ENCODE measurements around the gene PRELID3B. TPM values are rescaled to one million over a fixed set of nuclear protein-coding genes. Genes with fewer than 3 reads are reported as not detected.

The PRELID3B gene
- total RNA-seq, 1 experiment from 2014 or later: 137 TPM

- Histone ChIP-seq H4K20me1 (ENCODE audit: insufficient read depth) (peaks cover 35% of the 10 kb centered on the region), H3K36me3 (ENCODE audit: low read depth) (peaks cover 56% of the 10 kb centered on the region), H3K27me3 (ENCODE audit: insufficient read depth, low read depth) (no peaks in the 10 kb centered on the region), H3K79me2 (ENCODE audit: low read depth) (peaks cover 72% of the 10 kb centered on the region), H3K9me3 (ENCODE audit: insufficient read depth, low read depth) (no peaks in the 10 kb centered on the region), H3K4me1 (replicated peaks; ENCODE audit: insufficient read depth) (peaks cover 51% of the 10 kb centered on the region), H3K9me2 (ENCODE audit: insufficient read depth) (no peaks in the 10 kb centered on the region), H3K4me3 (peak overlapping the region; percentile 80), H2AFZ (no peak overlapping the region), H3K4me2 (peak overlapping the region; percentile 79), H3F3A (ENCODE audit: insufficient read depth, low read depth) (peaks cover 49% of the 10 kb centered on the region), H3K27ac (peak overlapping the region; percentile 68; the same call in 1 of the 2 replicates)
- intact Hi-C loops (cut with micrococcal nuclease; ENCODE audit: unreplicated experiment): loop anchor here (5.0 kb wide), 1 partner anchor 49 kb away; the partner anchor contains the start of gene NELFCD
- no peak for TF ChIP-seq EZH2 (IDR thresholded peaks at IDR 0.05; ENCODE audit: low read depth)
- no peak for DNase-seq
- POLR2A ChIA-PET (ENCODE audit: unreplicated experiment): no interaction called here
- CTCF ChIA-PET: interaction anchor here (0.7 kb wide), 1 partner anchor 140 kb away, joined by 5 read pairs; no protein-coding TSS in a partner anchor
- TSS peak; percentile 27 for BruUV-seq (replicated peaks)
Measured at GRCh38 chr20:59030911-59031563, 11.5 kb downstream of the PRELID3B start.

- Histone ChIP-seq H3K9me3 (ENCODE audit: insufficient read depth, low read depth) (no peaks in the 10 kb centered on the region), H3K4me1 (replicated peaks; ENCODE audit: insufficient read depth) (peaks cover 45% of the 10 kb centered on the region), H3K9me2 (ENCODE audit: insufficient read depth) (no peaks in the 10 kb centered on the region), H3K4me2 (peak overlapping the region; percentile 34), H4K20me1 (ENCODE audit: insufficient read depth) (peaks cover 28% of the 10 kb centered on the region), H3K36me3 (ENCODE audit: low read depth) (peaks cover 56% of the 10 kb centered on the region), H3K27ac (peak overlapping the region; percentile 4; the same call in 1 of the 2 replicates), H3F3A (ENCODE audit: insufficient read depth, low read depth) (peaks cover 27% of the 10 kb centered on the region), H3K79me2 (ENCODE audit: low read depth) (peaks cover 74% of the 10 kb centered on the region), H2AFZ (no peak overlapping the region), H3K4me3 (no peak overlapping the region), H3K27me3 (ENCODE audit: insufficient read depth, low read depth) (no peaks in the 10 kb centered on the region)
- DNase-seq: no peak
- intact Hi-C loops (cut with micrococcal nuclease; ENCODE audit: unreplicated experiment): no loop called here
- BruUV-seq (replicated peaks): no TSS peak
- CTCF ChIA-PET: no interaction called here
- POLR2A ChIA-PET (ENCODE audit: unreplicated experiment): no interaction called here
- no peak for TF ChIP-seq EZH2 (IDR thresholded peaks at IDR 0.05; ENCODE audit: low read depth)
- TF ChIP-seq CTCF (conservative IDR thresholded peaks at IDR 0.05): no peak
Measured at GRCh38 chr20:59028812-59029211, 13.8 kb downstream of the PRELID3B start.

- peaks cover 28% of the 10 kb centered on the region for H4K20me1 ChIP-seq (ENCODE audit: insufficient read depth)
- no TSS peak for BruUV-seq (replicated peaks)
- no peaks in the 10 kb centered on the region for H3K27me3 ChIP-seq (ENCODE audit: insufficient read depth, low read depth)
- H3K4me2 ChIP-seq: no peak overlapping the region
- H3K36me3 ChIP-seq (ENCODE audit: low read depth): peaks cover 56% of the 10 kb centered on the region
- TF ChIP-seq CTCF (conservative IDR thresholded peaks at IDR 0.05) (no peak), EZH2 (IDR thresholded peaks at IDR 0.05; ENCODE audit: low read depth) (no peak)
- H3K9me2 ChIP-seq (ENCODE audit: insufficient read depth): no peaks in the 10 kb centered on the region
- H3K79me2 ChIP-seq (ENCODE audit: low read depth): peaks cover 74% of the 10 kb centered on the region
- H3K27ac ChIP-seq: no peak overlapping the region
- ChIA-PET POLR2A (ENCODE audit: unreplicated experiment) (no interaction called here), CTCF (no interaction called here)
- no peaks in the 10 kb centered on the region for H3K9me3 ChIP-seq (ENCODE audit: insufficient read depth, low read depth)
- H3K4me1 ChIP-seq (replicated peaks; ENCODE audit: insufficient read depth): peaks cover 35% of the 10 kb centered on the region
- no peak overlapping the region for H3K4me3 ChIP-seq
- no peak overlapping the region for H2AFZ ChIP-seq
- no peak for DNase-seq
- intact Hi-C loops (cut with micrococcal nuclease; ENCODE audit: unreplicated experiment): no loop called here
- peaks cover 17% of the 10 kb centered on the region for H3F3A ChIP-seq (ENCODE audit: insufficient read depth, low read depth)
Measured at GRCh38 chr20:59027741-59028320, 14.8 kb downstream of the PRELID3B start.

All from PC-9 (cell line).